T-cell (primary cell): ENCODE data around the gene NYNRIN. TPM values are rescaled to one million over a fixed set of nuclear protein-coding genes. Genes with fewer than 3 reads are reported as not detected.

Experiments used
- ATAC-seq, 4 experiments: fragments of 200-7000 bp in 3 of 4; fragments of 150-1000 bp in 1 of 4; cut with Tn5 transposase; replicated peaks in 1 of 4; 1 replicate in 3 of 4; 2 replicates in 1 of 4; pipeline ENCODE4 v1.10.0; 2021; ENCODE audit warnings: moderate library complexity in 3 of 4, mild to moderate bottlenecking in 2 of 4, moderate number of reproducible peaks in 1 of 4
- CTCF ChIA-PET, 2 donors: fragments of 300-600 bp; sonication (Branson Sonifier 250); formaldehyde crosslinking; loops; one replicate each; lab custom pipeline; 2022; ENCODE audit warnings: antibody characterized with exemption in 2 of 2; lab: Charles Lee
- POLR2A ChIA-PET, 2 donors: fragments of 300-600 bp; sonication (Branson Sonifier 250); formaldehyde crosslinking; loops; one replicate each; lab custom pipeline; 2022; ENCODE audit warnings: antibody characterized with exemption in 2 of 2; lab: Charles Lee
- DNase-seq, 35 experiments: peaks; one replicate each; pipeline versions ENCODE4 v3.0.0 to v3.0.0-alpha.2; 2013 to 2023
- H3K27ac ChIP-seq: one replicate; pipeline ENCODE4 v1.5.1; 2013; ENCODE audit warnings: low read length
- H3K27me3 ChIP-seq, 2 experiments: replicated peaks in 1 of 2; 1 replicate in 1 of 2; 2 replicates in 1 of 2; pipeline versions ENCODE4 v1.6.1 to v1.7.0; 2013; ENCODE audit warnings: low read length in 1 of 2, mixed read lengths in 1 of 2; ENCODE audit not compliant: control insufficient read depth in 2 of 2, insufficient read depth in 2 of 2; ENCODE audit errors: extremely low read depth in 1 of 2
- H3K36me3 ChIP-seq, 2 donors: 1 replicate in 1 of 2; 2 replicates in 1 of 2; pipeline versions ENCODE4 v1.6.1 to v1.7.0; 2013; ENCODE audit warnings: low read length in 1 of 2; ENCODE audit not compliant: control insufficient read depth in 2 of 2, insufficient read depth in 1 of 2; ENCODE audit errors: extremely low read depth in 1 of 2
- H3K4me1 ChIP-seq, 2 experiments: 1 replicate in 1 of 2; 2 replicates in 1 of 2; pipeline versions ENCODE4 v1.6.1 to v1.7.0; 2013; ENCODE audit warnings: low read length in 2 of 2, mixed read lengths in 1 of 2; ENCODE audit not compliant: insufficient read depth in 2 of 2, control insufficient read depth in 1 of 2; ENCODE audit errors: extremely low read depth in 1 of 2
- H3K4me3 ChIP-seq, 2 donors: 1 replicate in 1 of 2; 2 replicates in 1 of 2; pipeline versions ENCODE4 v1.5.1 to v1.7.0; 2013; ENCODE audit warnings: mild to moderate bottlenecking in 2 of 2, low read length in 1 of 2, moderate library complexity in 1 of 2; ENCODE audit not compliant: control insufficient read depth in 1 of 2; ENCODE audit errors: extremely low read depth in 1 of 2
- H3K9me3 ChIP-seq: 2 replicates; pipeline ENCODE4 v1.7.0; 2013
- H3K27ac Mint-ChIP-seq, 2 donors: one replicate each; pipeline ENCODE4 v1.8.0; 2020 to 2021; ENCODE audit warnings: mild to moderate bottlenecking in 2 of 2, mixed read lengths in 2 of 2
- H3K27me3 Mint-ChIP-seq, 2 donors: one replicate each; pipeline ENCODE4 v1.8.0; 2021 to 2022; ENCODE audit warnings: mixed read lengths in 2 of 2
- H3K36me3 Mint-ChIP-seq: one replicate; pipeline ENCODE4 v1.8.0; 2021; ENCODE audit warnings: mixed read lengths
- H3K4me1 Mint-ChIP-seq, 3 donors: one replicate each; pipeline ENCODE4 v1.8.0; 2020 to 2022; ENCODE audit warnings: mixed read lengths in 3 of 3, mild to moderate bottlenecking in 1 of 3
- H3K4me3 Mint-ChIP-seq, 3 donors: one replicate each; pipeline ENCODE4 v1.8.0; 2020 to 2022; ENCODE audit warnings: mild to moderate bottlenecking in 3 of 3, mixed read lengths in 3 of 3, moderate library complexity in 3 of 3
- H3K9me3 Mint-ChIP-seq, 3 donors: one replicate each; pipeline ENCODE4 v1.8.0; 2020 to 2022; ENCODE audit warnings: mixed read lengths in 3 of 3
- WGBS: methylation state at CpG from one replicate; pipeline ENCODE4 v1.1.5; 2013; ENCODE audit warnings: missing lambda C conversion rate; ENCODE audit not compliant: insufficient coverage; 5-methylcytosine and 5-hydroxymethylcytosine counted together
- total RNA-seq, 35 experiments: library from RNA in 6 of 35; stranded (reverse) in 6 of 35; fragments of 120-200 nt in 1 of 35; gene quantifications; one replicate each; pipeline versions ENCODE4 v1.2.1 to v1.2.4 and lab custom pipeline; 2013 to 2026

NYNRIN gene
- total RNA-seq, 5 donors from 2014 or later (not counting 1 experiment from before 2014, with no cell fraction given) = 0.28 to 0.95 (median 0.61) TPM

DNA sequence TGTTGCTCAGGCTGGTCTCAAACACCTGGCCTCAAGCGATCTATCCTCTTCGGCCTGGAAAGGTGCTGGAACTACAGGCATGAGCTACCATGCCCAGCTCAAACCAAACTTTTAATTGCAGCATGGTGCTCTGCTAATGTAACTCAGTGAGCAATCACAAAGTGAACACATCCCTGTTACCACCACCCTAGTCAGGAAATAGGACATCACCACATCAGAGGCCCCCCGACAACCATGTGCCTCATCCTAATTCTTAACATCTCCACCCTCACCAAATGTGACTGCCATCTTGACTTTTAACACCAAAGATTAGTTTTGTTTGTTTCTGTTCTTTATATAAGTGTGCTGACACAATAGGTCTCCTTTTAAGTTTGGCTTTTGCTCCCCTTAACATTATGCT is 66.6 kb downstream of the NYNRIN start:
- Histone ChIP-seq H3K4me3 (no peak overlapping the region), H3K4me1 (peaks cover 5 to 18% of the 10 kb centered on the region in 2 experiments), H3K9me3 (no peaks in the 10 kb centered on the region), H3K27ac (no peak overlapping the region), H3K36me3 (no peaks in the 10 kb centered on the region), H3K27me3 (no peaks in the 10 kb centered on the region)
- H3K27me3 Mint-ChIP-seq = no peaks in the 10 kb centered on the region
- peaks cover under 1 to 5% (median 3%) of the 10 kb centered on the region in 3 donors for H3K9me3 Mint-ChIP-seq
- CTCF ChIA-PET = no interaction called here
- H3K4me3 Mint-ChIP-seq = peak overlapping the region in 2 of 3 donors; percentile 4 to 38
- no peak for DNase-seq
- POLR2A ChIA-PET = interaction anchor here in 1 of 2 donors (0.8 kb wide), 1 partner anchor 23 kb away, joined by 5 read pairs; no protein-coding TSS in a partner anchor
- peaks cover 3% of the 10 kb centered on the region for H3K36me3 Mint-ChIP-seq
- peaks cover 29 to 46% (median 35%) of the 10 kb centered on the region in 3 donors for H3K4me1 Mint-ChIP-seq
- peak overlapping the region; percentile 13 to 49 for H3K27ac Mint-ChIP-seq
- WGBS = 94% methylated on average over 2 of the region's 3 CpGs
- peak in 2 of 4 experiments; percentile 30 to 71 for ATAC-seq

DNA sequence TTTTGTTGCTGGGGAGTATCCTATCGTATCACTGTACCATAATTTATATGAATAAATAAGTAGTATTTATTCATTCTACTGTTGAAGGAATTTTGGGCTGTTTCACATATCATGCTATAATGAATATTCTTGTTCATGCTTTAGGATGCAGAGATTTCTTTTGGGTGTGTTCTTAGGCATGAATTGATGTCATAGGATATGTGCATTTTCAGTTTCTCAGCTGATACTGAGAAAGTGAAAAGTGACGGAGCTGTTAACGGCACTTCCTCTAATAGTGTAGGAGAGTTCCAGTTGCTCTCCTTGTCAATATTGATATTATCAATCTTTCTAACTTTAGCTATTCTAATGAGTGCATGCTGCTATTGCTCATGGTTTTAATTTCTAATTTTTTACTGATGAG is 67.0 kb downstream of the NYNRIN start:
- H3K27ac ChIP-seq = no peak overlapping the region
- Mint-ChIP-seq H3K27me3 (no peaks in the 10 kb centered on the region), H3K4me1 (peaks cover 29 to 46% (median 35%) of the 10 kb centered on the region in 3 donors), H3K36me3 (peaks cover 5% of the 10 kb centered on the region), H3K4me3 (peak overlapping the region in 1 of 3 donors; percentile 38), H3K27ac (peak overlapping the region in 1 of 2 donors; percentile 49), H3K9me3 (peaks cover 3 to 7% (median 3%) of the 10 kb centered on the region in 3 donors)
- H3K27me3 ChIP-seq = no peaks in the 10 kb centered on the region
- H3K4me1 ChIP-seq = peaks cover 5 to 18% of the 10 kb centered on the region in 2 experiments
- H3K36me3 ChIP-seq = no peaks in the 10 kb centered on the region
- WGBS = no CpG with 5 or more reads among the region's 3 CpGs
- ChIA-PET POLR2A (interaction anchor here in 1 of 2 donors (0.8 kb wide), 1 partner anchor 24 kb away, joined by 5 read pairs; no protein-coding TSS in a partner anchor), CTCF (no interaction called here)
- DNase-seq (no peak), ATAC-seq (no peak)
- H3K4me3 ChIP-seq = no peak overlapping the region
- H3K9me3 ChIP-seq = no peaks in the 10 kb centered on the region

Other genes starting within 250 kb of the NYNRIN start
- gene IRF9, start 237.7 kb upstream of the NYNRIN start, total RNA-seq = 100 to 1,000 TPM; 201 to 285 (median 215) TPM
- gene REC8, start 226.9 kb upstream of the NYNRIN start, total RNA-seq = 10 to 100 TPM; 32.4 to 82.5 (median 41.5) TPM
- 10 to 100 TPM; 34.4 to 53.4 (median 39.6) TPM for gene IPO4, start 210.2 kb upstream of the NYNRIN start, total RNA-seq
- 10 to 100 TPM; 19.0 to 29.5 (median 21.8) TPM for gene TM9SF1, start 203.6 kb upstream of the NYNRIN start, total RNA-seq
- gene TSSK4, start 193.3 kb upstream of the NYNRIN start, total RNA-seq = 1 to 10 TPM in 2 of 5 donors, under 1 TPM in 3; 0.35 to 1.4 (median 0.44) TPM
- 10 to 100 TPM; 81.9 to 99.6 (median 92.8) TPM for gene CHMP4A, start 185.5 kb upstream of the NYNRIN start, total RNA-seq
- 10 to 100 TPM in 3 of 5 donors, 1 to 10 TPM in 2; 7.2 to 17.5 (median 12.1) TPM for gene MDP1, start 182.9 kb upstream of the NYNRIN start, total RNA-seq
- 100 to 1,000 TPM in 4 of 5 donors, 10 to 100 TPM in 1; 92.1 to 107 (median 101) TPM for gene NEDD8, start 166.6 kb upstream of the NYNRIN start, total RNA-seq
- 10 to 100 TPM; 53.8 to 81.2 (median 64.0) TPM for gene GMPR2, start 166.1 kb upstream of the NYNRIN start, total RNA-seq
- gene TINF2, start 156.4 kb upstream of the NYNRIN start, total RNA-seq = 100 to 1,000 TPM; 119 to 160 (median 139) TPM
- gene TGM1, start 135.8 kb upstream of the NYNRIN start, total RNA-seq = 10 to 100 TPM in 2 of 5 donors, 1 to 10 TPM in 3; 4.9 to 13.5 (median 9.4) TPM
- 10 to 100 TPM; 49.3 to 66.5 (median 62.4) TPM for gene RABGGTA, start 127.4 kb upstream of the NYNRIN start, total RNA-seq
- 10 to 100 TPM; 34.2 to 47.6 (median 39.1) TPM for gene DHRS1, start 99.2 kb upstream of the NYNRIN start, total RNA-seq
- 10 to 100 TPM; 29.7 to 33.2 (median 30.8) TPM for gene NOP9, start 99.2 kb upstream of the NYNRIN start, total RNA-seq
- gene CIDEB, start 91.0 kb upstream of the NYNRIN start, total RNA-seq = 10 to 100 TPM; 13.0 to 22.8 (median 20.8) TPM
- 10 to 100 TPM; 18.6 to 25.2 (median 20.3) TPM for gene LTB4R2, start 88.9 kb upstream of the NYNRIN start, total RNA-seq
- 10 to 100 TPM; 17.0 to 29.0 (median 18.0) TPM for gene LTB4R, start 87.5 kb upstream of the NYNRIN start, total RNA-seq
- 10 to 100 TPM in 1 of 5 donors, 1 to 10 TPM in 4; 7.8 to 10.4 (median 8.5) TPM for gene ADCY4, start 63.9 kb upstream of the NYNRIN start, total RNA-seq
- gene RIPK3, start 59.0 kb upstream of the NYNRIN start, total RNA-seq = 10 to 100 TPM; 26.2 to 68.3 (median 59.2) TPM
- under 1 TPM in 4 of 5 donors, not detected in 1; 0.16 to 0.82 (median 0.39) TPM for gene NFATC4, start 30.8 kb upstream of the NYNRIN start, total RNA-seq
- gene CBLN3, start 30.7 kb downstream of the NYNRIN start, total RNA-seq = 10 to 100 TPM in 1 of 5 donors, 1 to 10 TPM in 4; 3.9 to 13.5 (median 5.0) TPM
- 100 to 1,000 TPM; 126 to 166 (median 146) TPM for gene KHNYN, start 31.0 kb downstream of the NYNRIN start, total RNA-seq
- gene SDR39U1, start 43.8 kb downstream of the NYNRIN start, total RNA-seq = 100 to 1,000 TPM in 3 of 5 donors, 10 to 100 TPM in 2; 79.6 to 154 (median 109) TPM
- not detected for gene CMA1, start 109.3 kb downstream of the NYNRIN start, total RNA-seq
- gene CTSG, start 177.2 kb downstream of the NYNRIN start, total RNA-seq = not detected
- 100 to 1,000 TPM in 1 of 5 donors, 10 to 100 TPM in 3, 1 to 10 TPM in 1; 4.0 to 148 (median 21.3) TPM for gene GZMH, start 210.7 kb downstream of the NYNRIN start, total RNA-seq
- gene GZMB, start 235.2 kb downstream of the NYNRIN start, total RNA-seq = 10 to 100 TPM in 3 of 5 donors, 1 to 10 TPM in 2; 3.5 to 66.2 (median 12.6) TPM